GM19395 (cell line): ENCODE results near the gene NT5C1B.

Experiments used
- ATAC-seq: cut with Tn5 transposase; IDR thresholded peaks from one replicate; pipeline ENCODE4 v1.9.1; 2021; ENCODE audit warnings: mild to moderate bottlenecking, moderate library complexity; ENCODE audit not compliant: unreplicated experiment

The NT5C1B gene

DNA sequence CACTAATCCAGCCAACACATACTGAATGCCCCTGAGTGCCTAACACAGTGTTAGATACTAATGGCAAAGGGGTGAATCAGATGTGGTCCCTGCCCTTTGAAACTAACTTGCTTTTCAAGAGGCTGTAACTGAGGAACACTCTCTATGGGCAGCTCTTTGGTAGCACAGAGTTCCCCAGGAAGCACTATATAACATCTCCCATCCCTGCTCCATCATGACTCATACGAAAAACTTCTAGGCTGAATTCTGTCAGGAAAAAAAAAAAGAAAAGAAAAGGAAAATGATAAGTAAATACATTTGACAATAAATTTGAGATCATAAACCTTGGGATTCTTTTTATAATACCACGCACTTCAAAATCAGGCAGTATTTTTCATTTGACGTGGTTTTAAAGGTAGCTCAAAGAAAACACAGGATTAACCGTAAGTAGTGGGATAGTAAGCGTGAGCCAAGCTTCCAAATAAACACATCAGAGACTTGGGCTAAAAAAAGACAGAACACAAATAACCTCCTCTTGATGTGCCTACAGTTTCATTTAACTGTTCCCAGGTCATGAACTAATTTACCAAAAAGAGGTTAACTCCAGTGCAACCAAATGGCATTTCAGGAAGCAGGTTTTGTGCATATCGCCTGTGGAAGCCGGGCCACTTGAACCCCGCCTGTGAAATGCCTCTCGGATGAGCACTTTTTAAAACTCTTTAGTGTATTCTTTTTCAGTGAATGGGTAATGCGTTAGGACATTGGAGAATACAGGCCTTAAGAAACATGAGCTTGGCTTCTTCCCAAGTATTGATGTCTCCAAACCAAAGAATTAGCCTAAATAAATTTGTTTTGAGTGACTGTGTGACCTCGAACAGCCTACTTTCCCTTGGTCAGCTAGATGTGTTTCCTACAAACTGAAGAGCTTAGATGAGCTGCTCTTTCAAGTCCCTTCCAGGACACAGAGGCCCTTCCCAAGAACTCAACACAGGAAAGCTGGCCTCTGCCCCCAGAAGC is 71.0 kb downstream of the NT5C1B start:
- no peak for ATAC-seq

GRCh38 chr2:18517386-18517785 is 72.0 kb downstream of the NT5C1B start:
- no peak for ATAC-seq

- no peak for ATAC-seq
Observed at GRCh38 chr2:18516112-18516511, 73.3 kb downstream of the NT5C1B start.

DNA sequence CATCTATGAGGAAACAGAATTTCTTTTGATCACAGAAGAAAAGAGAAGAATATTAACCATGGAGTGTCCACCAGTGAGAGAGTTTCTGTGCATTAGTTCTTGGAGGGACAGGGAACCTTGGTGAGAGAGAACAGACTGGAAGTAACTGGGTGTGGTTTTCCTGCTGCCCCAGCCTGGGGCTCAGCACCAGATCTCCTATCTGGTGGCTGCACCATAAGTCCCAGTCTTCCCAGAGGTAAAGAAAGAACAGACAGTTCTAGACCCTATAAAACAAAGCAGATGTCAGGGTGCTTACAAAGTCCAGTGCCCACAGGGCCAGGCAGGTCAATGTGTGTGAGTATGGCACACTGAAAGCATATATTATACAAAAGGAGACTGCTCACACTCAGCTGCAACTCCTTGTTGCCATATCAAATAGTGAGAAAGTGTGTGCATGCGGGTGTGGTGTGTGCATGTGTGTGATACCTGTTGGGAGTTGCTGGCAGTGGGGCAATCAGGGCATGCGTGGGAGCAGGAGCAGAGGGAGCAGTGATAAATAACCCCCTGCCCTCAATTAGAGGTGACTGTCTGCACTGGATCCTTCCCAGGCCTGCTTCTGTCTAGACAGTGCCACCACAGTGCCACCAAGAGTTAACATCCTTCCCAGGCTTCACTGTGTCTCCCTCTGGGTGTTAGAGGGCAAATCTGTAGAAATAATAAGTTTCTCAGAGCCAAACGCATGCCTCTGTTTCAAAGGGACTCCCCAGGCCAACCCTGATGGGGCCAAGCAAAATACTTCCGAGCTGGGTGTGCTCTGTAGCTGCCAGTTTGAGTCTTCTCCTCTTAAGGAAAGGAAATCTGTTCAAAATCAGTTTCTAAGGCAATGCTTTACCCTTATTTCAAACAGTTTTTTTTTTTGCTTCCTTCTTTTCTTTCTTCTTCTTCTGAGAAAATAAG is 74.6 kb downstream of the NT5C1B start:
- no peak for ATAC-seq
